Measurements from ENCODE around the gene CNNM1.

CNNM1 gene

DNA sequence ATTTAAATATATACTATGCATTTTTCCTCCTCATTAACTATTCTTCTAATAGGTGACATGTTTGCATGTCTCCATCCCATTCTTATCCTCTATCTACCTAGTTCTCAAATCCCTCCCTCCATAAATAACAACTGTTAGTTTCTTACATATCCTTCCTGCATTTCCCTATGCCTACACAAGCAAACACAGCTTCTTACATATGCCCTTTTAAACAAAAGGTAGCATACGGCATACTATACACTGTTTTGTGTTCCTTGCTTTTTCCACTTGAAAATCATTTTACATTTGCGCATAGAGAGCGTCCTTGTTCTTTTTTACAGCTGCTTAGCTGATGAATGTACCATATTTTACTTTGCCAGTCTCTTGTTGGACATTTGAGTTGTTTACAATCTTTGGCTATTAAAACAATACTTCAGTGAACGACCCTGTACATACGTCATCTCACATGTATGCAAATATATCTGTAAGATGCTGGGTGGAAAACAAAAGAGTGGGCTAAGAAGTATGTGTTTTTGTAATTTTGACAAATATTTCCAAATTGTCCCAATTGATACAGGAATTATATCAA is 93.5 kb downstream of the CNNM1 start:
- no peak for DNase-seq

DNA sequence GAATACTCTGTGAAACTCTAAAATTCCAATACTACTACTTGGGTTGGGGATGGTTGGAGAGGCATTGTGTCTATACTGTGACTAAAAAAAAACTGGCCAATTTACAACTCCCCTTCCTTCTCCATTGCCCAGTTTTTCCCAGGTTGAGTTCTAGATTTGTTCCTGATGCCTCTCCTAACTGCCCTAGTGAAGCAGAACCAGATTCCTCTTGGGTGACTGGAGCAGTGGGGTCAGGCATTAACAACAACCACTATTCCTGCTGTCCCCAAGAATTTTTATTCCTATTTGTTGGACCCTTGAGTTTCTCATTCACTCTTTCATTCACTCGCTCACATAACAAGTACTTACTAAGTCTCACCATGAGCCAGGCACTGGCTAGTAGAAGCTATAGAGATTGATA is 95.5 kb downstream of the CNNM1 start:
- DNase-seq, result no peak

DNA sequence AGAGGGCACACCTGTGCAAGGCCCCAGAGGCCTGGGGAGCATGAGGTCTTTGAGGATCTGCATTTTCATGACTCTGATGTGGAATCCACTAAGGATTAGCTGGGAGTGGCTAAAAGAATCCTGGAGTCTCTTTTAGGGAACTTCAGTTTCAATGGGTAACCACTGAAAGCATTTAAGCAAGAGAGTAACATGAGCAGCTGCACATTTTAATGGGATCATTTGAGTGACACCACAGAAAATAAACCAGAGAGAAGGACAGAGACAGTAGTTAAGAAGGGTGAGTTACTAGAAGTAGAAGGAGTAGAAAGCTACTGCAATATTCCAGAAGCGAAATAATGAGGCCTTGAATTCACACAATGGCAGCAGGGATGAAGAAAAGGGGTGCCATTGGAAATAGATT is 96.0 kb downstream of the CNNM1 start:
- no peak for DNase-seq

DNA sequence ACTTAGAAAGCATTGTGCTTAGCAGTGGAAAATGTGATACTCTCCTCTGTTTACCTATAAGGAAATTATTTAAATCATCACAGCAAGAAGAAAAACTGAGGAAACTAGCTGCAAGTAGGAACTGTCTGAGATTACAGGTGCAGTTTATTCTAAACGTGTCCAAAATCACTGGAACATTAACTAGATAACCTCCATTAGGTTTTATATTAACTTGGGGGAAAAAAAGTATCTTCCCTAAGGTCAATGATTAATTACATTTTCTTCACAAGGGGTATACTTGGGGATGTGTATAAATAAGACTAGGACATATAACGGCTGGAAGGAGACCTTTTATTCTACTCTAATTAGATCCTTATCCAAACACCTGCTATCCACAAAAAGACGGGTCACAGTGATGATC is 97.5 kb downstream of the CNNM1 start:
- DNase-seq, result no peak

DNA sequence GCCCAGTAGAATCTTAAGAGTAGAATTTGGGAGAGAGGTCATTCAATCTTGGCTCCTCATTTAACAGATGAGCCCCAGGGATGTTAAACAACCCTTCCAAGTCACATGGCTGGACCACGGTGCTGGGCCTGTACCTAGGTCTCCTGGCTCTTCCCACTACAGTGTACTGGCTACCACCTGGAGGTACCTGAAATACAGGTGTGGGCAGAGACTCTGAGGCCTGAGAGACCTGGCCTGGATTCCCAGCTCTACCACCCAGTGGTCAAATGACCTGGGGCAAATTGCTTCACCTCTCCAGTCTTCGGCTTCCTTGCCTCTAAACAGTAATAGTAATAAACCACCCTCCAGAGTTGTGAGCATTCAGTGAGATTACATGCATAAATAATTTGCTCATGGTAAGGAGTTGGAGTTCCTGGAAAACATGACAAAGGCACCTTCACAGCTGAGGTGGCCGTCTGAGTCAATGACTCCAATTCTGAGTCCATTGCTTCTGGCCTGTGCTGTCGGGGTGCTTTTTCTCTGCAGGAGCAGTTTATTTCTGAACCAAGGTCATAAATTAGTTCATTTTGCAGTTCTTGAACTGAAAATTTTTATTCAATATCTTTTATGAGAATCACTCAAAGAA is 98.5 kb downstream of the CNNM1 start:
- no peak for DNase-seq

DNA sequence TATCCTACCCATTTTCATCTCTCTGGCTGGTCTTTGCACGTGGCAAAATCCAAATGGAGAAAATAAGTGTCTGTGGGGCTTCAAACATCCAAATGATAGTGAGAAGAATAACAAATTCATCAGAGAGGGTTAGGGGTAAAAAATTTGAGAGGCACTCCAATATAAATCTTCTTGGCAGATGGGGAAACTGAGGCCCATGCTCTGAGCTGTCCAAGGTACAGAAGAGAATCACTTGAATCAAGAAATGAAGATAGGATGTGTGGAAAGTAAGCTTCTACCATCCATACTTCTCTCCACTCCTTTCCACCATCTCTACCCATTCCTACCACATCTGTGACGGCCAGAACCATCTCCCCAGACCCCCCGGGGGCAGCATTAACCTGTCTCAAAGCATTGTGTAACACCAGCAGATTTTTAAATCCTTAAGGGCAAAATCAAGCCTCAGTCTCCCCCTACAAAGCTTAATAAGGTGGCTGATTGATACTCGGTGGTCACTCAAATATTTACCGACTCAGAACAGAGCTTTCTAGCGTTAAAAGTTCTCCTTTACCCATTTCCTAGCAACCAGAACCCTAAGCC is 100.5 kb downstream of the CNNM1 start:
- DNase-seq, result no peak

DNA sequence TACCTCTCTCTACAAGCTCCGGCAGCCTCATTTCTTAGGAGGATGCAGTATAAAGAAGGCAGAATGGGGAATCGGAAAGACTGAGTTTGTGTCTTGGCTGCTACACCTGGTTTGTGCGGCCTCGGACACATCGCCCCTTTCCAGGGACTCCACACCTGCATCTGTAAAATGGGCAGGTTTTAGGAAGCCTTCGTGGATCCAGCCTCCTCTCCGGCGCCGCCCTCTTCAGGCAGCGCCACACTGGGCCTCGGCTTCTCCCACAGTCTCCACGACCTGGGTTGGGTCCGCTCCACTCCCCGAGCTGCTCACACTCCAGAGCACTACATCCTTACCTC is 100.9 kb downstream of the CNNM1 start:
- no peak for DNase-seq

DNA sequence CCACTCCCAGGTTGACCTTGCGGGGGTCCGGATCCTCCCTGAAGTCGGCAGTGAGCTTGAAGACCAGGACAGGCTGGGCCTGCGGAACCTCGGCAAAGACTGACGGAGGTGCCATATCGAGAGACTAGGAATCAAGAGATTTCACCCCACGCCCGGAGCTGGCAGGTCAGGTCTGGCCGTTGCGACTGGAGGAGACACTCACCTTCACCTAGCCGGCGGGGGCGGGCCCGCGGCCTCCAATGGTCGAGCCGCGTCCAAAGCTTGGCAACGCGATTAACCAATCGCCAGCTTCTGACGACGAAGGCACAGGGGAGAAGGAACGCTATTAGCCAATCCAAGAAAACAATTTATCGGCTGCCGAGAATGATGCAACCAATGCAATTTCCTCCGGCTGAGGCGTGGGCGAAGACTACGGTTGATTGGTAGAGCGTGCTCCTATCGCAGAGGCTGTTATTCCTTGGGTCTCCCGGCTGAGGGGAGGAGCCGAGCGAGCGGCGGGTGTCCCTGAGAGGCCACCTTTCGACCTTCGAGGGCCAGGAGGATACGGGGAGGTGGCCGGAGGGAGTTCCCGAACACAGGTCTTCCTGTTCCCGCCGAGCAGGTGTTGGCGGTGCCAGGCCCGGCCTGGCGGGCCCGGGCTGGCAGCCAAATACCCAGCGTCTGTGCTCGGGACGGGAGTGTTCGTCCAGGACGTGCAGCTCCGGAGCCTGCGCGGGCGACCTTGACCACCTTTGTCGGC is 101.5 kb downstream of the CNNM1 start, which contains the start of gene GOT1:
TSS of gene GOT1 (minus strand) at position 174 of the 739 bp plus-strand sequence. CDS start at position 115, 59 bp downstream.
- peak; percentile 97 for DNase-seq

DNA sequence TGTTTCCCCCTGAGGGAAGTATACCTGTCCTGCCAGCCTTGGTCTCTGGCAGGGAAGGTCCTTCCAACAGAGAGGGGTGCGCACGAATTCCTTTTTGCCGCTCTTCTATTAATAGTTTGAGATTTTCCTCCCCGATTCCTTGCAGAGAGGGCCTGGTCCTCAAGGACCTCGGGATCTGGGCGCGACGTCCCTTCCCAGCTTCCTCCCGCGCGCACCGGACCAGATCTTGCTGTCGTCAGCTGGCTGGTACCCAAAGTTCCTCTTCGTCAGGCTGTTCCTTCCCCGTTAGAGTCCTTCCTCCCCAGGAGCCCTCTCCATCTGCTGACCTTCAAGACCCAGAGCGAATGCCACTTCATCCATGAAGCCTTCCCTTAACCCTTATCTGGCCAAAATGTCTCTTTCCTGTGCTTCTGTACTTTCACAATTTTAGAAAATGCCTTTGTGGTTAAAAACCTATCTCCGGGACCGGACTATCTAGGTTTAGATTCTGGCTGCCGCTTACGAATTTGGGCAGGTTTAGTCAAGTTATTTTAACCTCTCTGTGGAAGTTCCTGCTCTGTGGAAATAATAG is 102.1 kb downstream of the CNNM1 start:
- peak; percentile 13 for DNase-seq

DNA sequence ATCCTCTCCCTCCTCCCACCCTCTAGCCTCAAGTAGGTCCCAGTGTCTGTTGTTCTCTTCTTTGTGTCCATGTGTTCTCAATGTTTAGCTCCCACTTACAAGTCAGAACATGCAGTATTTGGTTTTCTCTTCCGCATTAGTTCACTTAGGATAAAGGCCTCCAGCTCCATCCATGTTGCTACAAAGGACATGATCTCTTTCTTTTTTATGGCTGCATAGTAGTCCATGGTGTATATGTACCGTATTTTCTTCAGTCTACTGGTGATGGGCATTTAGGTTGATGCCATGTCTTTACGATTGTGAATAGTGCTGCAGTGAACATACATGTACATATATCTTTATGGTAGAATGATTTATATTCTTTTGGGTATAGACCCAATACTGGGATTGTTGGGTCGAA is 102.9 kb downstream of the CNNM1 start:
- DNase-seq, result no peak

DNA sequence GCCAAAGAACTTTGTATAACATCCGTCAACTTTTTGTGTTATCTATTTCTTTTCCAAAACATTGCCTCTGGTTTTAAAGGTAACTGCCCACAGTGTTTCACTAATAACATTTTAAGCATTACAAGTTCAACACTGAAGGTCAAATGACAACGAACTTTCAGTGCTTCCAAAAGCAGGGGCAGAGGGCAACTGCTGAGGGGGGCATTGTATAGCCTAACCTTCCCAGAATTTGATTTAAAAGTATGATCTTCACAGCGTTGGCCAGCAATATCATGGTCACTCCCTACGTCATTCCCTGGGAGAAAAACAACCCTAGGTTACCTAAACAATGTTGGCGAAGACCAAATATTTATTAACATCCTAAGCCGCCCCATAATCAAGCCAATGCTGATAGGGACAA is 103.7 kb downstream of the CNNM1 start:
- DNase-seq, result no peak

DNA sequence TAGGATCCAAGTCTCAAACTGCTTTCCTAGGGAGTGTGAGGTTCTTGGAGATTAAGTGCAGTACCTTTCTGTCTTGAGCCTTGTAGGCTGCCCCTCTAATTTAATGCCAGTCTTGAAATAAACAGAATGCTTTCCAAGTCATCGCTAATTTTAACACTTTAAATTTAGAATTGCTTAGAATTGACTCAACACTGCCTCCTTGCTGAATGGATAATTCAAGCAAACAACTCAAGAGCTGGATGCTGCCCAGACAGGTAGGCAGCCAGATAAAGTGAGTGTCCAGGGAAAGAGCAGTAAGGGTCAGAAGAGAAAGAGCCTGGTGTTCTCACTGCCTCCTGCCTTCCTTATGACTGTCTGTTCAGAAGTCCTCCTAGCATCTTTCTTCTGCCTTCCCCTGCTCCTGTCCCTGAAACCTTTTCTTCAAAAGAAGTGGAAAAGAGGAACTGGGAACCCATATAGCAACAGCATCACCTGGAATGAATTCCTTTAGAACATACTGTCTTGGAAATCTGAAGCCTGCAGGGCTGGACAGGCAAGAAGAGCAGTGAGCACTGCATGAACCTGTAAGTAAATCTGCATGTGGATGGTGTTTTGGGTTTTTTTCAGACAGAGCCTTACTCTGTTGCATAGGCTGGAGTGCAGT is 104.3 kb downstream of the CNNM1 start:
- no peak for DNase-seq

DNA sequence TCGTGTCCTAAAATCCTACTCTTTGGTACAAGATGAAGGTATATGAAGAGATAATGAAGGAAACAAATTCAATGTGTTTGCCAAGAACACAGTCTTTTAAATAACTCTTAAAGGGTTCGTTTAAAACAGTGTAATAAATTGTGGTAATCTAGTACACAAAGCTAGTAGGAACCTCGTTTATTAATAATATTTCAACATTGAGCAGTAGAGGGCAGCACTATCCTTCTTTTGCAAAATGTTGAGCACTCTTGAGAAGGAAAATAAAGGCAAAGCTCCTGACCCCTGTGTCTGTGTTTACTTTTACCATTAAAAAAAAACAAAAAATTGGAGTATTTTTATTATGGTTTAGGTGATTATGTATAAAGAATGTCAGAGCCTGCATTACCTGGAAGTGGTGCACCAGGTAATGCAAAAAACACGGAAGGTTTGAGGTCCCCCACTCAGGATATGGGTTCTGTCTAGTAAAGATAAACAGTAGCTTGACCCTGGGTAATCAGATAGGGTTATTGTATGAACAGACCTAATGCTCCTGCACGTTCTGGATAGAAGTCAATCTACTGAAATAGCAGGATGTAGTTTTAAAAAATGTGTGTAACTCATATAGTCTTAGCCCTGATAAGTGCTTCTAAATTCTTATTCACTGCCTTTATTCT is 107.0 kb downstream of the CNNM1 start:
- peak; percentile 60 for DNase-seq

DNA sequence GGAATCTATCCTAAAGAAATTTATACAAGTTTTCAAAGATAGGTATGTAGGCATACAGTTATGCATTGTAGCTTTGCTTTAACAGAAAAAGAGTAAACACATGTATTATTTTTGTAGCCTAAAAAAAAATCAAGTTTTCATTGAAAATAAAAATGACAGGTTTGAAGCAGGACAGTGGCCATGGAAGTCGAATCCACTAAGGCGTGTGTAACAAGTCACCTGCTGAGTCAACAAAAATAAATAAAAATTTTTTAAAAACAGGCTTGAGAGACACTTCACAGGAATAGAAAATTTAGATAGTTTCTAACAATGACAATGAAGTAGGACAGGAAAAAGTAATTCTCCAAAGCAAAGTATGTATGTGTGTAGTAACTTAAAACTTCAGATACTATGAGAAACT is 109.7 kb downstream of the CNNM1 start:
- no peak for DNase-seq

DNA sequence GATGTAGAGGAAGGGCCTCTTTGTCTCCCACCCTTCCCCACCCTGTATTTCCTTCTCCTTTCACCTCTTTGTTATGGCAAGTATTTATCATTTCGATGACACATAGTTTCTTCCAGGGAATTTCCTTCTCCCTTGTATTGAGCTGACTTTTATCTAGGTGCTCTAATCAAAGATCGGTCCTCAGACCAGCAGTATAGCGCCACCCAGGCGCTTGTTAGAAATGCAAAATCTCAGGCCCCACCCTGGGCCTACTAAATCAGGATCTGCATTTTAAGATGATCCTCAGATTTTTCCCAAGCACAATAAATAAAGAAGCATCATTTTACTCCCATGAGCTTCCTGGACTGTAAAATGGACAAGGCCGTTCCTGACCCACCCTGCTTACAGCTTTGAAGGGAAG is 113.2 kb downstream of the CNNM1 start:
- DNase-seq, result no peak

DNA sequence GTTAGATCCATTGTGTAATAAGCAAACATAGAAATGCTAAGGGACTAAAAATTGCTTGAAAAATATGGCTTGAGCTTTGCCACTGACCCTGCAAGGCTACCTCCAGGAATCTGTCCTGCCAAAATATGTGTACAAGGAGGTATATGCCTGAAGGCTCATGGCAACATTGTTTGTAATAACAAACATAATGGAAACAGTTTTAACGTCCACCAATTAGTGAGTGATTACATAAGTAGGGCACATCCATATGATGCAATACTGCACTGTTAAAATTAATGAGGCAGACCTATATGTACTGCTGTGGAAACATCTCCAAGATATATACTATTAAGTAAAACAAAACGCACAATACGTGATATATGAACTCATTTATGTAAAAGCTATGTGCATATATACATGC is 114.3 kb downstream of the CNNM1 start:
- DNase-seq, result no peak
